Activated CD8-positive, alpha-beta memory T cell treated with anti-CD3 and anti-CD28 coated beads, Interleukin-2, amount 10 ng/mL, durations not matched to agents 7 days and 5 days (primary cell): ENCODE data around the gene C2CD2. TPM values are rescaled to one million over a fixed set of nuclear protein-coding genes. Genes with fewer than 3 reads are reported as not detected.

ENCODE experiments used
- ATAC-seq: fragments of 150-1000 bp; cut with Tn5 transposase; one replicate; pipeline ENCODE4 v1.10.0; 2021; ENCODE audit warnings: moderate library complexity
- CTCF ChIA-PET: fragments of 350-600 bp; sonication (Branson Sonifier 250); formaldehyde crosslinking; loops from one replicate; lab custom pipeline; 2021; ENCODE audit warnings: antibody characterized with exemption; lab: Charles Lee
- DNase-seq: peaks from one replicate; pipeline ENCODE4 v3.0.0-alpha.2; 2020
- H3K27ac Mint-ChIP-seq: one replicate; pipeline ENCODE4 v1.8.0; 2021; ENCODE audit warnings: mild to moderate bottlenecking, mixed read lengths
- H3K27me3 Mint-ChIP-seq: one replicate; pipeline ENCODE4 v1.8.0; 2021; ENCODE audit warnings: mixed read lengths
- H3K36me3 Mint-ChIP-seq: one replicate; pipeline ENCODE4 v1.8.0; 2021; ENCODE audit warnings: mild to moderate bottlenecking, mixed read lengths
- H3K4me1 Mint-ChIP-seq: one replicate; pipeline ENCODE4 v1.8.0; 2021; ENCODE audit warnings: mixed read lengths
- H3K4me3 Mint-ChIP-seq: one replicate; pipeline ENCODE4 v1.8.0; 2021; ENCODE audit warnings: mild to moderate bottlenecking, moderate library complexity, mixed read lengths
- H3K9me3 Mint-ChIP-seq: one replicate; pipeline ENCODE4 v1.8.0; 2022; ENCODE audit warnings: low read depth, mixed read lengths
- total RNA-seq, 2 experiments: library from RNA; stranded (reverse); gene quantifications; one replicate each; pipeline ENCODE4 v1.2.3, GENCODE V29; 2021

C2CD2 gene
- total RNA-seq, 2 experiments from 2014 or later: 6.4 to 10.7 TPM

GRCh38 chr21:41886328-41886727, 67.5 kb downstream of the C2CD2 start:
- H3K27ac Mint-ChIP-seq: no peak overlapping the region
- H3K27me3 Mint-ChIP-seq: peaks cover 5% of the 10 kb centered on the region
- no peaks in the 10 kb centered on the region for H3K9me3 Mint-ChIP-seq
- no peaks in the 10 kb centered on the region for H3K36me3 Mint-ChIP-seq
- CTCF ChIA-PET: interaction anchor here (0.6 to 1.4 kb wide), 3 partner anchors 9 to 231 kb away, joined by 3 read pairs; no protein-coding TSS in a partner anchor
- ATAC-seq (no peak), DNase-seq (no peak)
- no peak overlapping the region for H3K4me3 Mint-ChIP-seq
- H3K4me1 Mint-ChIP-seq: no peaks in the 10 kb centered on the region

GRCh38 chr21:41885341-41886024, 68.3 kb downstream of the C2CD2 start:
- no peak overlapping the region for H3K27ac Mint-ChIP-seq
- CTCF ChIA-PET: interaction anchor here (0.6 to 1.4 kb wide), 3 partner anchors 10 to 232 kb away, joined by 3 read pairs; no protein-coding TSS in a partner anchor

DNA sequence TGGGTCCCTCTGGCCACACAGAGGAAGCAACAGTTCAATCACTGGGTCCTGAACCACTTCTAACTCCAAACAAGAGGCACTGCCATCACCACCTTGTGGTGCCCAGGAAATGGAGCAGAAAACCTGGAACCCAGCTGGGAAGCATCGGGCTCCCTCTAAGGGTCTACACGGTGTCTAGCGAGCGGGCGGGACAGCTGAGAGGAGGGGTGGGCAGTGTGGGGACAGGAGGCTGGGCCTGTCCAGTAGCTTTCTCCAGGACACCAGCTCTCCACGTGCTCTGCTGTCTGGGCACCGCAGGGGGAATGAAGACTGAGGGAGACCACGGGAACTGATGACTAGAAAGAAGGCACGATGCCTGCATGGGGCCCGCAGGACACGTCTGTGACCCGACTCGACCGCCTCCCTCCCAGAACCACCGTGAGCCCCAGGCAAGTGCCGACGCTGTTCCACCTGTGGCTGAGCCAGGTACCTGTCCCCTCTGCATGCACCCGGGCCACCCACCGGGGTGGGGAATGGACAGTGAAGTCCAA, 69.3 kb downstream of the C2CD2 start:
- no peaks in the 10 kb centered on the region for H3K36me3 Mint-ChIP-seq
- CTCF ChIA-PET: interaction anchor here (1.2 kb wide), 1 partner anchor 68 kb away, joined by 3 read pairs; no protein-coding TSS in a partner anchor
- no peak for ATAC-seq
- H3K4me1 Mint-ChIP-seq: peaks cover 4% of the 10 kb centered on the region
- no peak overlapping the region for H3K27ac Mint-ChIP-seq
- no peaks in the 10 kb centered on the region for H3K9me3 Mint-ChIP-seq
- no peak for DNase-seq
- H3K27me3 Mint-ChIP-seq: peaks cover 5% of the 10 kb centered on the region
- H3K4me3 Mint-ChIP-seq: no peak overlapping the region

More at GRCh38 chr21:41885341-41886024, 68.3 kb downstream of the C2CD2 start:
- Mint-ChIP-seq H3K27me3 (peaks cover 5% of the 10 kb centered on the region), H3K36me3 (no peaks in the 10 kb centered on the region), H3K4me1 (no peaks in the 10 kb centered on the region), H3K9me3 (no peaks in the 10 kb centered on the region), H3K4me3 (no peak overlapping the region)
- ATAC-seq: no peak
- no peak for DNase-seq

DNA sequence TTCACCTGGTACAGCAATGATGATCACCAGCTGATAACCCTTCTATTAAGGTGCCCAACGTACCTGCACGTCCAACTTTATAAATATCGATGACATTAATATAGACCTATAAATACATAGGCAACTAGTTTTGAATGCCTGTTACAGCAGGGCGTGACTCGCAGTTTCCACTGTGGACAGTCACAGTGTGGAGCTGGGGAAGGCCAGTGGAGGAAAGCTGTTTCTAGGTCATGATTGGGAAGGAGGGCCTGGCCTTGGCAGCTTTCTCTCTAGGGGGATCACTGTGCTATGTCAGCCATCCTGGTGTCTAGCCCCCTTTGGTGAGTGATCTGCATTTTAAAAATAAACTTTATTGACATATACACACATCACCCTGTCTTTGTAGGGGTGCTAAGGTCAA, 70.2 kb downstream of the C2CD2 start:
- no peak for DNase-seq
- Mint-ChIP-seq H3K36me3 (no peaks in the 10 kb centered on the region), H3K27ac (no peak overlapping the region), H3K4me1 (peaks cover 4% of the 10 kb centered on the region), H3K4me3 (no peak overlapping the region), H3K27me3 (peaks cover 5% of the 10 kb centered on the region), H3K9me3 (no peaks in the 10 kb centered on the region)
- no peak for ATAC-seq
- CTCF ChIA-PET: interaction anchor here (1.2 kb wide), 1 partner anchor 67 kb away, joined by 3 read pairs; no protein-coding TSS in a partner anchor

DNA sequence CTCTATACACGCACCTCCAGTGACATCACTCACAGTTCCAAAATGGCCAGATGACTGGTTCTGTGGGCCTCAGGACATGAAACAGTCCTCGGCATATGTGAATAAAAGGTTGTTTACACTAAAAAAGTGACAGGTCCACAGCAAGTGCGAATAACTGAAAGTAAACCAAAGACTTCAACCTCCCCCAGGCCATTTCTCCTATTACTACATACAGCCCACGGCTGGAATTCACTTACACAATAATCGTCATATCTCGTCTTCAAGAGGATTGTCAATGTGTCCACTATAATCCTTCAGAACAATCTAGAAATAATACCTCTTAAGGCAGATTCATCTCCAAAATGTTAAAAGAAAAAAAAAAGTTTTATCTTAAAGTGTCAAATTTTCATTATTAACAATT, 72.8 kb downstream of the C2CD2 start:
- no peak overlapping the region for H3K4me3 Mint-ChIP-seq
- no peaks in the 10 kb centered on the region for H3K36me3 Mint-ChIP-seq
- no peak for ATAC-seq
- no peaks in the 10 kb centered on the region for H3K9me3 Mint-ChIP-seq
- H3K27ac Mint-ChIP-seq: no peak overlapping the region
- no peak for DNase-seq
- peaks cover 5% of the 10 kb centered on the region for H3K27me3 Mint-ChIP-seq
- peaks cover 22% of the 10 kb centered on the region for H3K4me1 Mint-ChIP-seq
- CTCF ChIA-PET: interaction anchor here (1.1 to 1.4 kb wide), 2 partner anchors 16 to 237 kb away, joined by 3 to 6 read pairs; no protein-coding TSS in a partner anchor

DNA sequence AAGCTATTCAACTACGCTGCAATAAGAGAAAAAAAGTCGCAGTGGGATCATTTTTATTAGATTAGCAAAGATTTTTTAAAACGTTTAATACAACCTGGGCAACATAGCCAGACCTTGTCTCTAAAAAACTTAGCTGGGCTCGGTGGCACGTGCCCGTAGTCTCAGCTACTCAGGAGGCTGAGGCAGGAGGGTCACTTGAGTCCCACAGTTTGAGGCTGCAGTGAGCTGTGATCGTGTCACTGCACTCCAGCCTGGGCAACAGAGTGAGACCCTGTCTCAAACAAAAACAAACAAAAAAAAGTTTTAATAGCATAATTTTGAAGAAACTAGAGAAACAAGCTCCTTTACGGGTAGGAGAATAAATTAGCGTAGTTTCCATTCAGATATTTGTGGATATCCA, 73.7 kb downstream of the C2CD2 start:
- peaks cover 22% of the 10 kb centered on the region for H3K4me1 Mint-ChIP-seq
- peak overlapping the region; percentile 76 for H3K4me3 Mint-ChIP-seq
- no peak overlapping the region for H3K27ac Mint-ChIP-seq
- peaks cover 2% of the 10 kb centered on the region for H3K27me3 Mint-ChIP-seq
- no peak for DNase-seq
- H3K9me3 Mint-ChIP-seq: no peaks in the 10 kb centered on the region
- H3K36me3 Mint-ChIP-seq: no peaks in the 10 kb centered on the region
- ATAC-seq: no peak
- CTCF ChIA-PET: interaction anchor here (1.0 to 2.0 kb wide), 6 partner anchors 15 to 238 kb away, joined by 3 to 8 read pairs (median 6); no protein-coding TSS in a partner anchor

DNA sequence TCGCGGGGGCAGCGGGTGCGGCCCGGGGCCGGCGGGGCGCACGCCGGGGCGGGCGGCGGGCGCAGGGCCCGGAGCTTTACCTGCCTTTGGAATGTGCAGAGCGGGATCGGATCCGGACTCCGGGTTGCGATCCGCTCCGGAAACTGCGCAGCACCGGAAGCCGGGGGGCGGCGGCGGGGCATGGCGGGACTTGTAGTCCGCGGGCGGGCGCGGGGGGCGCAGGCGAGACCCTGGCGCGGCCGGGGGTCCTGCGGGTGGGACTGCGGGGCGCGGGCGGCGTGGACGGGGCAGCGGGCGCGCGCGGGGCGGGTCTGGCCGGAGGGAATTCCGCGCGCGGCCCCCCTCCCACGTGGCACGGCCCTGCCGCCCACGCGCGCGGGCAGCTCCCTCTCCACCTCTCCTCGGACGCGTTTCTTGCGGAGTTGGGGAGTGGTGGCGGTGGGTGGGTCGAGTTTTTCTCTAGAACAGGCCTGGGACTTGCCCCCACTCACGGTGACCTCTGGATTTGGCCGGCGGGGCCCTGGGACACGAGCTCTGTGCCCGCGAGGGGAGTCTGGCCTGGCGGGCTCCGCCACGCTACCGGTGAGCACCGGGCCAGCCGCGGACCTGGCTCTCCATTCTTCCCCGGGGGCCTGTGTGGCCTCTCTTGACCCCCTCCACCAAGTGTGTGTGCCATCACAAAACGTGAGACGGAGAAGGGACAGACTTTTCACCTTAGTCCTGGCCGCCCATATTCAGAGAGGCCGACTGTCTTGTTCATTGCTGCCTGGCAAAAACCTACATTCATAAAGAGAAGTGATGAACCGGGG, 74.4 kb downstream of the C2CD2 start, which contains the start of gene PRDM15:
Gene PRDM15, minus strand, starts transcription at position 155 of the 809 bp plus-strand sequence. CDS start 18,981 bp downstream, outside the sequence.
- DNase-seq (peak; percentile 87), ATAC-seq (peak; percentile 86)
- H3K36me3 Mint-ChIP-seq: no peaks in the 10 kb centered on the region
- H3K9me3 Mint-ChIP-seq: no peaks in the 10 kb centered on the region
- CTCF ChIA-PET: interaction anchor here (0.9 to 2.0 kb wide), 7 partner anchors 14 to 239 kb away, joined by 3 to 8 read pairs (median 6); no protein-coding TSS in a partner anchor
- peak within 1 kb of the TSS; percentile 80 for H3K4me3 Mint-ChIP-seq
- peaks cover 22% of the 10 kb centered on the region for H3K4me1 Mint-ChIP-seq
- H3K27ac Mint-ChIP-seq: peak within 1 kb of the TSS; percentile 86
- peaks cover 2% of the 10 kb centered on the region for H3K27me3 Mint-ChIP-seq

GRCh38 chr21:41878831-41879189, 75.0 kb downstream of the C2CD2 start:
- H3K4me3 Mint-ChIP-seq: peak overlapping the region; percentile 76
- H3K4me1 Mint-ChIP-seq: peaks cover 22% of the 10 kb centered on the region
- no peaks in the 10 kb centered on the region for H3K9me3 Mint-ChIP-seq
- peak; percentile 79 for ATAC-seq
- H3K27ac Mint-ChIP-seq: no peak overlapping the region
- no peaks in the 10 kb centered on the region for H3K36me3 Mint-ChIP-seq
- peak; percentile 87 for DNase-seq
- CTCF ChIA-PET: interaction anchor here (0.9 to 2.0 kb wide), 2 partner anchors 46 to 62 kb away, joined by 4 to 8 read pairs; no protein-coding TSS in a partner anchor
- peaks cover under 1% of the 10 kb centered on the region for H3K27me3 Mint-ChIP-seq

GRCh38 chr21:41877901-41878830, 75.7 kb downstream of the C2CD2 start:
- peak overlapping the region; percentile 82 for H3K27ac Mint-ChIP-seq
- peak; percentile 31 for ATAC-seq
- no peaks in the 10 kb centered on the region for H3K27me3 Mint-ChIP-seq
- no peaks in the 10 kb centered on the region for H3K36me3 Mint-ChIP-seq
- no peaks in the 10 kb centered on the region for H3K9me3 Mint-ChIP-seq
- peak overlapping the region; percentile 80 for H3K4me3 Mint-ChIP-seq
- no peak for DNase-seq
- CTCF ChIA-PET: interaction anchor here (0.8 to 2.0 kb wide), 8 partner anchors 11 to 239 kb away, joined by 3 to 14 read pairs (median 4); no protein-coding TSS in a partner anchor
- H3K4me1 Mint-ChIP-seq: peaks cover 22% of the 10 kb centered on the region

DNA sequence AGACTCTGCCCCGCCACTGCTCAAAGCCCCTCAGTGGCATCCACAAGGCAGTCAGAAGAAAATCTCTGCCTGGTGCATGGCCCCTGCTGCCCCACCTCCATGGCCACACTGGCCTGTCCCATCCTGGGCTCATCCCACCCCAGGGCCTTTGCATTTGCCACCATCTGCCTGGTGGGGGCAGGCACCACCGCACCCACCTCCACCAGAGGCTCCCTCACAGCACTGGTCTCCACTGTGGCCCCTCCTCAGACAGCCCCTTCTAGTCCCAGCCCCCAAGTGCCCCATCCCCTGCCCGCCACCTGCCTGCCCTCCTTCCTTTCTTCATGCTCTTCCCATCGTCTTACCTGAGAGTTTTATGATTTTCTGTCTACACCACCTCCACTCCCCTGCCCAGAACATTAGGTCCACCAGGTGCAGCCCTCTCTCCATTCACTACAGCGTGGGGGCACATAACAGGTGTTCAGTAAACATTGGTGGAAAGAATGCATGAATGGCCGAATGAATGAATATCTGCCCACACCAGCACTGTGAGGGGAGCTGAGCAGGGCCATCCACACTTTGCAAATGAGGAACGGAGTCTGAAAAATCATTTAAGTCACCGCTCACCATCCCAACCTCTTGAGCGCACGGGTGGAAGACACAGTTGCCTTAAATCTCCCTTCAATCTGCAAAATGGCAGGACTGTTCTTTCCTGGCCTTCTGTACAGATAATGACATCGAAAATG, 76.7 kb downstream of the C2CD2 start:
- DNase-seq (no peak), ATAC-seq (no peak)
- Mint-ChIP-seq H3K27ac (no peak overlapping the region), H3K9me3 (no peaks in the 10 kb centered on the region), H3K27me3 (no peaks in the 10 kb centered on the region), H3K4me3 (no peak overlapping the region), H3K36me3 (no peaks in the 10 kb centered on the region), H3K4me1 (peaks cover 22% of the 10 kb centered on the region)
- CTCF ChIA-PET: interaction anchor here (0.8 to 2.0 kb wide), 7 partner anchors 10 to 240 kb away, joined by 3 to 14 read pairs (median 3); no protein-coding TSS in a partner anchor

GRCh38 chr21:41876396-41876795, 77.4 kb downstream of the C2CD2 start:
- H3K4me3 Mint-ChIP-seq: no peak overlapping the region
- no peak overlapping the region for H3K27ac Mint-ChIP-seq
- H3K9me3 Mint-ChIP-seq: no peaks in the 10 kb centered on the region
- peaks cover 22% of the 10 kb centered on the region for H3K4me1 Mint-ChIP-seq
- ATAC-seq: no peak
- no peak for DNase-seq
- H3K27me3 Mint-ChIP-seq: no peaks in the 10 kb centered on the region
- CTCF ChIA-PET: interaction anchor here (1.0 to 2.0 kb wide), 3 partner anchors 50 to 240 kb away, joined by 3 to 14 read pairs (median 3); no protein-coding TSS in a partner anchor
- no peaks in the 10 kb centered on the region for H3K36me3 Mint-ChIP-seq
